H1 (cell line): ENCODE measurements around the gene YWHAQ. TPM values are rescaled to one million over a fixed set of nuclear protein-coding genes. Genes with fewer than 3 reads are reported as not detected.

Experiments
- CTCF ChIA-PET: fragments of 300-600 bp; sonication (Branson Sonifier 250); formaldehyde crosslinking; loops from one replicate; lab custom pipeline; 2021; ENCODE audit not compliant: partially characterized antibody; lab: Charles Lee
- POLR2A ChIA-PET: fragments of 300-600 bp; sonication (Branson Sonifier 250); formaldehyde crosslinking; loops from one replicate; lab custom pipeline; 2021; ENCODE audit warnings: inconsistent platforms; ENCODE audit not compliant: partially characterized antibody; lab: Charles Lee
- DNase-seq, 2 experiments: peaks; one replicate each; pipeline versions ENCODE4 v3.0.0 to v3.0.0-alpha.2; 2010 to 2022; ENCODE audit warnings: low spot score in 2 of 2, low read depth in 1 of 2, mixed read lengths in 1 of 2
- FAIRE-seq: peaks from 2 replicates; lab custom pipeline; 2011; peaks lifted over from hg19 to GRCh38; lab: Jason Lieb, UNC
- H2AFZ ChIP-seq: 2 replicates; pipeline ENCODE4 v1.8.1; 2012; ENCODE audit warnings: low read length, inconsistent platforms
- H2AK5ac ChIP-seq: 2 replicates; pipeline ENCODE4 v1.6.1; 2013; ENCODE audit warnings: low read depth, low read length
- H2BK120ac ChIP-seq: replicated peaks from 2 replicates; pipeline ENCODE3; 2013; ENCODE audit warnings: low read depth, low read length, inconsistent platforms
- H2BK12ac ChIP-seq: 2 replicates; pipeline ENCODE4 v1.6.1; 2013; ENCODE audit warnings: low read depth, low read length
- H2BK15ac ChIP-seq: 2 replicates; pipeline ENCODE4 v1.6.1; 2013; ENCODE audit warnings: low read length
- H2BK20ac ChIP-seq: 2 replicates; pipeline ENCODE4 v1.6.1; 2013; ENCODE audit warnings: low read length
- H2BK5ac ChIP-seq: 2 replicates; pipeline ENCODE4 v1.6.1; 2013; ENCODE audit warnings: low read depth, low read length
- H3K14ac ChIP-seq: 2 replicates; pipeline ENCODE4 v1.6.1; 2013; ENCODE audit warnings: inconsistent platforms; ENCODE audit not compliant: insufficient read length
- H3K18ac ChIP-seq: 2 replicates; pipeline ENCODE4 v1.6.1; 2013; ENCODE audit warnings: low read length; ENCODE audit errors: extremely low read depth
- H3K23ac ChIP-seq: 2 replicates; pipeline ENCODE4 v1.6.1; 2013; ENCODE audit warnings: inconsistent platforms; ENCODE audit not compliant: insufficient read length
- H3K23me2 ChIP-seq: 2 replicates; pipeline ENCODE4 v1.6.1; 2013; ENCODE audit warnings: low read depth, low read length
- H3K27ac ChIP-seq: 2 replicates; pipeline ENCODE4 v1.6.1; 2011; ENCODE audit warnings: low read depth, low read length, inconsistent platforms
- H3K27me3 ChIP-seq, 4 experiments: replicated peaks in 1 of 4; 1 replicate in 1 of 4; 2 replicates in 3 of 4; pipeline versions ENCODE4 v1.6.1 to v1.8.1; 2011 to 2013; ENCODE audit warnings: low read length in 3 of 4, mild to moderate bottlenecking in 3 of 4, inconsistent platforms in 2 of 4, mixed read lengths in 2 of 4, moderate library complexity in 1 of 4; ENCODE audit not compliant: control insufficient read depth in 3 of 4, insufficient read depth in 3 of 4; ENCODE audit errors: extremely low read depth in 1 of 4
- H3K36me3 ChIP-seq, 4 experiments: 2 replicates each; pipeline versions ENCODE4 v1.6.1 to v1.8.1; 2011 to 2013; ENCODE audit warnings: mild to moderate bottlenecking in 4 of 4, low read length in 3 of 4, moderate library complexity in 2 of 4, control low read depth in 1 of 4, inconsistent platforms in 1 of 4; ENCODE audit not compliant: insufficient read depth in 4 of 4, control insufficient read depth in 2 of 4
- H3K4ac ChIP-seq: replicated peaks from 2 replicates; pipeline ENCODE3; 2013; ENCODE audit warnings: low read length, low read depth, mixed read lengths, inconsistent platforms; ENCODE audit not compliant: insufficient read length
- H3K4me1 ChIP-seq, 4 experiments: replicated peaks in 1 of 4; 1 replicate in 1 of 4; 2 replicates in 3 of 4; pipeline versions ENCODE4 v1.6.1 to v1.8.1; 2011 to 2013; ENCODE audit warnings: low read length in 3 of 4, inconsistent platforms in 2 of 4, mixed read lengths in 1 of 4; ENCODE audit not compliant: insufficient read depth in 4 of 4, control insufficient read depth in 3 of 4
- H3K4me2 ChIP-seq, 2 experiments: 2 replicates each; pipeline versions ENCODE4 v1.6.1 to v1.8.1; 2011 to 2013; ENCODE audit warnings: low read depth in 2 of 2, low read length in 2 of 2, control low read depth in 1 of 2, inconsistent platforms in 1 of 2, mild to moderate bottlenecking in 1 of 2; ENCODE audit not compliant: insufficient read depth in 1 of 2
- H3K4me3 ChIP-seq, 4 experiments: fragments of 200-600, 300-600 bp in 1 of 4; sonication (generic), shearing (Covaris generic), sonication (Bioruptor Twin) in 1 of 4; 2 replicates each; pipeline versions ENCODE4 v1.5.1 to v1.8.1; 2011 to 2016; ENCODE audit warnings: low read length in 4 of 4, low read depth in 3 of 4, control low read depth in 2 of 4, inconsistent platforms in 2 of 4, mild to moderate bottlenecking in 2 of 4, mixed read lengths in 1 of 4, moderate library complexity in 1 of 4; ENCODE audit not compliant: insufficient read depth in 2 of 4; ENCODE audit errors: extremely low read depth in 1 of 4
- H3K56ac ChIP-seq: replicated peaks from 2 replicates; pipeline ENCODE3; 2013; ENCODE audit warnings: low read depth, mild to moderate bottlenecking, mixed read lengths, low read length, inconsistent platforms; ENCODE audit not compliant: insufficient read length
- H3K79me1 ChIP-seq: 2 replicates; pipeline ENCODE4 v1.6.1; 2013; ENCODE audit warnings: low read depth, low read length, control low read depth
- H3K79me2 ChIP-seq, 2 experiments: 2 replicates each; pipeline versions ENCODE4 v1.6.1 to v1.8.1; 2012 to 2013; ENCODE audit warnings: low read length in 2 of 2, mild to moderate bottlenecking in 2 of 2, inconsistent platforms in 1 of 2; ENCODE audit not compliant: insufficient read depth in 2 of 2, control insufficient read depth in 1 of 2
- H3K9ac ChIP-seq, 4 experiments: replicated peaks in 1 of 4; 1 replicate in 1 of 4; 2 replicates in 3 of 4; pipeline versions ENCODE4 v1.6.1 to v1.8.1; 2011 to 2013; ENCODE audit warnings: low read depth in 3 of 4, low read length in 3 of 4, control low read depth in 2 of 4, mild to moderate bottlenecking in 2 of 4, moderate library complexity in 2 of 4, inconsistent platforms in 1 of 4; ENCODE audit errors: extremely low read depth in 1 of 4
- H3K9me3 ChIP-seq, 2 experiments: 2 replicates each; pipeline versions ENCODE4 v1.6.1 to v1.8.1; 2012 to 2013; ENCODE audit warnings: mild to moderate bottlenecking in 2 of 2, moderate library complexity in 2 of 2, control low read depth in 1 of 2, inconsistent platforms in 1 of 2, low read depth in 1 of 2, low read length in 1 of 2, mixed read lengths in 1 of 2; ENCODE audit not compliant: insufficient read depth in 2 of 2
- H4K20me1 ChIP-seq, 2 experiments: replicated peaks in 1 of 2; 2 replicates each; pipeline versions ENCODE3 to v1.8.1; 2011 to 2013; ENCODE audit warnings: inconsistent platforms in 2 of 2, low read length in 2 of 2, mild to moderate bottlenecking in 1 of 2; ENCODE audit not compliant: insufficient read depth in 2 of 2, control insufficient read depth in 1 of 2
- H4K5ac ChIP-seq: 2 replicates; pipeline ENCODE4 v1.6.1; 2013; ENCODE audit warnings: low read length, low read depth, mixed read lengths, inconsistent platforms; ENCODE audit not compliant: insufficient read length
- H4K8ac ChIP-seq: 2 replicates; pipeline ENCODE4 v1.8.0; 2013; ENCODE audit warnings: mild to moderate bottlenecking, moderate library complexity, low read length, inconsistent platforms; ENCODE audit not compliant: insufficient read depth; ENCODE audit errors: extremely low read depth
- H4K91ac ChIP-seq: replicated peaks from 2 replicates; pipeline ENCODE3; 2013; ENCODE audit warnings: low read length, mixed read lengths, inconsistent platforms; ENCODE audit not compliant: insufficient read length
- ATF3 ChIP-seq: IDR thresholded peaks from 2 replicates; pipeline ENCODE4 v1.6.1; 2011; ENCODE audit warnings: low read depth, mild to moderate bottlenecking, low read length; ENCODE audit not compliant: insufficient read depth
- BACH1 ChIP-seq: IDR thresholded peaks from 2 replicates; pipeline ENCODE4 v1.6.1; 2012; ENCODE audit warnings: low read length, improper control_type of control experiment
- RBBP5 ChIP-seq: IDR thresholded peaks from 2 replicates; pipeline ENCODE4 v1.7.1; 2012; ENCODE audit warnings: low read depth, mild to moderate bottlenecking, inconsistent platforms, low read length, moderate library complexity, borderline replicate concordance
- TBP ChIP-seq: IDR thresholded peaks from 2 replicates; pipeline ENCODE4 v1.6.1; 2011; ENCODE audit warnings: low read depth, low read length, improper control_type of control experiment
- WGBS, 2 experiments: shearing (Covaris generic) in 1 of 2; methylation state at CpG; one replicate each; pipeline versions ENCODE4 v1.1.6 to v1.1.7; 2013 to 2015; ENCODE audit warnings: low lambda C conversion rate in 2 of 2, mixed read lengths in 2 of 2, inconsistent platforms in 1 of 2, low coverage in 1 of 2, missing lambda C conversion rate in 1 of 2; ENCODE audit not compliant: insufficient replicate concordance in 2 of 2, insufficient coverage in 1 of 2, insufficient read length in 1 of 2; ENCODE audit errors: extremely low coverage in 1 of 2, missing lambda C conversion rate in 1 of 2; 5-methylcytosine and 5-hydroxymethylcytosine counted together
- polyA plus RNA-seq, 7 experiments: library from polyadenylated mRNA; depleted of rRNA in 3 of 7; stranded (reverse) in 5 of 7; unstranded in 2 of 7; fragments of >200 nt in 5 of 7; fragments of 200-250 nt in 2 of 7; gene quantifications; 1 replicate in 5 of 7; 2 replicates in 1 of 7; 4 replicates in 1 of 7; pipeline versions ENCODE4 v1.2.1 to v1.2.3, GENCODE V29; 2011 to 2013; ENCODE audit warnings: missing spikeins in 2 of 7, mixed read lengths in 2 of 7
- total RNA-seq: library from RNA; stranded (reverse); fragmentation: NEBNext Ultra II Directional; extraction: Animal tissue kit (Norgen Biotek cat#: 25700); gene quantifications from 2 replicates; pipeline ENCODE4 v1.2.1, GENCODE V29; 2021

The YWHAQ gene
- total and polyA plus RNA-seq, 2 of the 8 experiments (the other 6 are each of a cell fraction or from before 2014, with no cell fraction given) = 244 to 480 TPM

DNA sequence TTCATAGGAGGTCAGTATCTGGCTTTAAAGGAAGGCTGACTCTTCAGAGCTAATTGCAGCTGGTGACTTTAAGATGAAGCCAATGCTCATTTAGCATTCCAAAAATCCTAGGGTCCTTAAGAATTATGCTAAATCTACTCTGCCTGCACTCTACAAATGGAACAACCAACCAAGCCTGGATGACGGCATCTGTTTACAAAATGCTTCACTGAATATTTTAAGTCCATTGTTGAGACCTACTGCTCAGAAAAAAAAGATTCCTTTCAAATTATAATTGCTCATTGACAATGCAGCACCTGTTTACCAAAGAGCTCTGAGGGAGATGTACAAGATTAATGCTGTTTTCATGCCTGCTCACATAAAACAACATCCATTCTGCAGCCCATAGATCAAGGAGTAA is 31.4 kb downstream of the YWHAQ start:
- H3K4me3 ChIP-seq = no peak overlapping the region
- no peaks in the 10 kb centered on the region for H3K27me3 ChIP-seq
- H2BK20ac ChIP-seq = no peak overlapping the region
- DNase-seq = no peak
- no peak for FAIRE-seq
- peaks cover 19 to 98% of the 10 kb centered on the region in 2 experiments for H3K79me2 ChIP-seq
- H3K79me1 ChIP-seq = peaks cover 9% of the 10 kb centered on the region
- no peak overlapping the region for H2BK15ac ChIP-seq
- H3K56ac ChIP-seq = no peak overlapping the region
- H4K91ac ChIP-seq = no peak overlapping the region
- peaks cover 3 to 5% of the 10 kb centered on the region in 2 experiments for H4K20me1 ChIP-seq
- POLR2A ChIA-PET = interaction anchor here (0.9 to 2.0 kb wide), 3 partner anchors 10 to 43 kb away, joined by 3 to 11 read pairs (median 4); partner anchors contain the start of genes ADAM17 and YWHAQ
- TF ChIP-seq BACH1 = no peak
- TF ChIP-seq TBP = no peak
- TF ChIP-seq RBBP5 = no peak
- no peak for TF ChIP-seq ATF3
- H2BK12ac ChIP-seq = no peak overlapping the region
- H3K18ac ChIP-seq = no peak overlapping the region
- H2AFZ ChIP-seq = no peak overlapping the region
- peaks cover 0 to 3% (median 0%) of the 10 kb centered on the region in 4 experiments; a peak in 1 of 7 replicates for H3K4me1 ChIP-seq
- no peak overlapping the region for H2AK5ac ChIP-seq
- H2BK5ac ChIP-seq = no peak overlapping the region
- H4K5ac ChIP-seq = no peak overlapping the region
- no peak overlapping the region for H3K9ac ChIP-seq
- H3K4ac ChIP-seq = no peak overlapping the region
- no peaks in the 10 kb centered on the region for H3K23me2 ChIP-seq
- H3K27ac ChIP-seq = no peak overlapping the region
- no peak overlapping the region for H3K4me2 ChIP-seq
- CTCF ChIA-PET = interaction anchor here (0.6 kb wide), 1 partner anchor 430 kb away, joined by 3 read pairs; no protein-coding TSS in a partner anchor
- no peak overlapping the region for H3K14ac ChIP-seq
- H2BK120ac ChIP-seq = no peak overlapping the region
- WGBS, 2 experiments = 81% methylated on average over 1 of the region's 1 CpG; no CpG with 5 or more reads in 1 of the 2 experiments
- no peak overlapping the region for H4K8ac ChIP-seq
- peaks cover 0 to 34% (median 17%) of the 10 kb centered on the region in 4 experiments; a peak in 5 of 8 replicates for H3K36me3 ChIP-seq
- no peak overlapping the region for H3K23ac ChIP-seq
- H3K9me3 ChIP-seq = peaks cover 7% of the 10 kb centered on the region in 2 experiments; a peak in 3 of 4 replicates
